AG10803 (cell line): Measurements from ENCODE around the gene GDF3.
"Not testable (repeated sequence)": the region's sequence is repeated elsewhere in the genome, so short reads cannot be mapped to it uniquely, and the experiment has no call there.

Experiments used
- DNase-seq: peaks from one replicate; pipeline ENCODE4 v3.0.0; 2010; ENCODE audit warnings: low read depth
- H3K4me3 ChIP-seq: 2 replicates; pipeline ENCODE4 v1.5.1; 2011; ENCODE audit warnings: mild to moderate bottlenecking, low read length, control low read depth
- TF ChIP-seq, protein P1 (sequence below): conservative IDR thresholded peaks from 2 replicates; pipeline ENCODE4 v1.5.1; 2011; ENCODE audit warnings: mild to moderate bottlenecking, low read length, control low read depth, inconsistent platforms

GDF3 gene

DNA sequence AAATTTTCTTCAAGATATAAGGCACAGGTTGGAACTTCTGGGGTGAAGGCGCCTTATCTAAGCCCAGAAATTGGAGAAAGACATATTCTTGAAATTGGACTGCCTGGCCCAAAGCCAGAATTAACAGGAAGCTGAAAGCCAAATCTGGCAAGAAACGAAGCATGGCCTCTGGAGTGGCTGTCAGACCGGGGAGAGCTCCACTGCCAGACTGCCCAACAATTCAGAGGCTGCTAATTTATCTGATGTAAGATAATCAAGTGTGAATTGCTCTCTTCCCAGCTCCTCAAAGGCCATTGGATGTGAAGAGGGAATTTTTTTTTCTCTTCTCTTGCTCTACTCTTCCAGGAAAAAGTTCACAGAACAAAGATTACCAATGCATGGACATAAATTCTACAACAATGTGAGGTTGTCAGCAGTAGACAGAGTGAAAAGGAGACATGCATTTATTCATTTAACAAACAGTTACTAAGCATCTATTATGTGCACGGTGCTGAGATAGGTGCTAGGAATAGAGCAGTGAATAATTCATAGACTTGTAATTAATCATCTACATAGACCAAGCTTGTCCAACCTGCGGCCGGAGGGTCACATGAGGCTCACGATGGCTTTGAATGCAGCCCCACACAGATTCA, at the start of gene GDF3:
Gene GDF3, minus strand, starts transcription at position 210 of the 632 bp plus-strand sequence. Its CDS starts 47 bp downstream, at position 163.
- TF ChIP-seq, protein P1, sequence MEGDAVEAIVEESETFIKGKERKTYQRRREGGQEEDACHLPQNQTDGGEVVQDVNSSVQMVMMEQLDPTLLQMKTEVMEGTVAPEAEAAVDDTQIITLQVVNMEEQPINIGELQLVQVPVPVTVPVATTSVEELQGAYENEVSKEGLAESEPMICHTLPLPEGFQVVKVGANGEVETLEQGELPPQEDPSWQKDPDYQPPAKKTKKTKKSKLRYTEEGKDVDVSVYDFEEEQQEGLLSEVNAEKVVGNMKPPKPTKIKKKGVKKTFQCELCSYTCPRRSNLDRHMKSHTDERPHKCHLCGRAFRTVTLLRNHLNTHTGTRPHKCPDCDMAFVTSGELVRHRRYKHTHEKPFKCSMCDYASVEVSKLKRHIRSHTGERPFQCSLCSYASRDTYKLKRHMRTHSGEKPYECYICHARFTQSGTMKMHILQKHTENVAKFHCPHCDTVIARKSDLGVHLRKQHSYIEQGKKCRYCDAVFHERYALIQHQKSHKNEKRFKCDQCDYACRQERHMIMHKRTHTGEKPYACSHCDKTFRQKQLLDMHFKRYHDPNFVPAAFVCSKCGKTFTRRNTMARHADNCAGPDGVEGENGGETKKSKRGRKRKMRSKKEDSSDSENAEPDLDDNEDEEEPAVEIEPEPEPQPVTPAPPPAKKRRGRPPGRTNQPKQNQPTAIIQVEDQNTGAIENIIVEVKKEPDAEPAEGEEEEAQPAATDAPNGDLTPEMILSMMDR: no peak
- no peak within 1 kb of the TSS for H3K4me3 ChIP-seq
- peak; percentile 3 for DNase-seq

- no peak for DNase-seq
- TF ChIP-seq, protein P1: no peak
- no peak overlapping the region for H3K4me3 ChIP-seq
Measured at GRCh38 chr12:7732993-7733392, 37.4 kb upstream of the GDF3 start.

- H3K4me3 ChIP-seq: no peak overlapping the region
- no peak for DNase-seq
- TF ChIP-seq, protein P1: no peak
Measured at GRCh38 chr12:7731486-7731885, 35.9 kb upstream of the GDF3 start.

DNA sequence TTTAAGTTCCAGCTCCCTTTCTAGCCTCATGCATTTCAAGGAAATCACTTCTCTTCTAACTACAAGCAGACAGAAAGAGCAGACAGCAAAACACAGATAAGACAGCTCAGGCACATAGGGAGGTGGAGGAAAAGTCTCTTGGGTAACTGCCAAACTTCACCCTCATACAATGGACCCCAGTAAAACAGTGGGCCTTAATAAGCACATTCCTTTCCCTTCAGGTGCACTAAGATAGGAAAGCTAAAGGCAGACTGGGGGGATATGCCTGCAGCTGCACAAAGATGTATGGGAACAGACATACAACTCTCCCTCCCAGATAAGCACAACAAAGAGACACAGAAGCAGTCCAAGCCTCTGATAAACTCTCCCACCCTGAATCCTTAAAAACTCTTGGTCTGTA, 35.4 kb upstream of the GDF3 start:
- not testable (repeated sequence) for H3K4me3 ChIP-seq, DNase-seq

GRCh38 chr12:7729746-7730145, 34.2 kb upstream of the GDF3 start:
- TF ChIP-seq, protein P1: no peak
- peak; percentile 46 for DNase-seq
- no peak overlapping the region for H3K4me3 ChIP-seq

- DNase-seq: no peak
Measured at GRCh38 chr12:7723926-7724325, 28.4 kb upstream of the GDF3 start.

GRCh38 chr12:7719946-7720730, 24.6 kb upstream of the GDF3 start:
- no peak overlapping the region for H3K4me3 ChIP-seq
- TF ChIP-seq, protein P1: no peak
- no peak for DNase-seq

More at GRCh38 chr12:7723926-7724325, 28.4 kb upstream of the GDF3 start:
- TF ChIP-seq, protein P1: no peak
- H3K4me3 ChIP-seq: no peak overlapping the region
